DMS53 treated with DMSO at 0.1 percent for 48 hours (cell line): Measurements from ENCODE around the gene TMEM225B.
"Not testable (repeated sequence)": the region's sequence is repeated elsewhere in the genome, so short reads cannot be mapped to it uniquely, and the experiment has no call there.

Experiments used
- DNase-seq: peaks from one replicate; lab custom pipeline; 2025; ENCODE audit not compliant: unreplicated experiment; lab: John Stamatoyannopoulos, UW

TMEM225B gene

GRCh38 chr7:99579281-99579955, 18.6 kb upstream of the TMEM225B start:
- no peak for DNase-seq

GRCh38 chr7:99579956-99580777, 17.9 kb upstream of the TMEM225B start:
- peak; percentile 19 for DNase-seq

- not testable (repeated sequence) for DNase-seq
Measured at GRCh38 chr7:99580778-99581332, 17.2 kb upstream of the TMEM225B start.

GRCh38 chr7:99588868-99589267, 9.2 kb upstream of the TMEM225B start:
- DNase-seq: no peak

- no peak for DNase-seq
Measured at GRCh38 chr7:99594948-99595745, 2.9 kb upstream of the TMEM225B start.

GRCh38 chr7:99596408-99596955, 1.6 kb upstream of the TMEM225B start:
- no peak for DNase-seq

GRCh38 chr7:99599836-99600235, 1.8 kb downstream of the TMEM225B start:
- DNase-seq: no peak

- DNase-seq: no peak
Measured at GRCh38 chr7:99601656-99602310, 3.7 kb downstream of the TMEM225B start.

GRCh38 chr7:99605527-99605926, 7.5 kb downstream of the TMEM225B start:
- DNase-seq: no peak

GRCh38 chr7:99606531-99606930, 8.5 kb downstream of the TMEM225B start:
- DNase-seq: no peak

GRCh38 chr7:99607548-99607947, 9.5 kb downstream of the TMEM225B start:
- DNase-seq: no peak

GRCh38 chr7:99614495-99614894, 16.4 kb downstream of the TMEM225B start:
- DNase-seq: no peak

- DNase-seq: no peak
Measured at GRCh38 chr7:99615989-99616358, 17.9 kb downstream of the TMEM225B start.

- DNase-seq: peak; percentile 93
Measured at GRCh38 chr7:99616359-99617191, 18.5 kb downstream of the TMEM225B start, which contains the start of gene ZSCAN25. TSS of gene ZSCAN25 (plus strand) at chr7:99616946. CDS start at chr7:99619607, 2,661 bp downstream.

- DNase-seq: no peak
Measured at GRCh38 chr7:99617192-99617781, 19.2 kb downstream of the TMEM225B start.

GRCh38 chr7:99618726-99619125, 20.7 kb downstream of the TMEM225B start:
- no peak for DNase-seq

GRCh38 chr7:99619571-99620130, 21.6 kb downstream of the TMEM225B start:
- DNase-seq: no peak

- DNase-seq: no peak
Measured at GRCh38 chr7:99621271-99621670, 23.2 kb downstream of the TMEM225B start.

GRCh38 chr7:99622596-99622995, 24.5 kb downstream of the TMEM225B start:
- no peak for DNase-seq
